MM.1S (cell line): Measurements from ENCODE around the gene SLAIN2.

Experiments
- DNase-seq: peaks from one replicate; pipeline ENCODE4 v3.0.0-alpha.2; 2015
- H2AFZ ChIP-seq: fragments of 300-600 bp; sonication (generic); 2 replicates; pipeline ENCODE4 v1.6.0; 2016; ENCODE audit warnings: antibody characterized with exemption, low read length
- H3F3A ChIP-seq: fragments of 300-600 bp; sonication (generic); 2 replicates; pipeline ENCODE4 v1.6.1; 2016; ENCODE audit warnings: mild to moderate bottlenecking, antibody characterized with exemption, low read length, moderate library complexity, mixed read lengths; ENCODE audit not compliant: insufficient read depth
- H3K27ac ChIP-seq: fragments of 300-600 bp; sonication (generic); 2 replicates; pipeline ENCODE4 v1.5.1; 2016; ENCODE audit warnings: mild to moderate bottlenecking, low read length
- H3K27me3 ChIP-seq: fragments of 300-600 bp; sonication (generic); replicated peaks from 2 replicates; pipeline ENCODE4 v1.6.0; 2016; ENCODE audit warnings: low read length; ENCODE audit not compliant: insufficient read depth
- H3K36me3 ChIP-seq: fragments of 300-600 bp; sonication (generic); replicated peaks from 2 replicates; pipeline ENCODE4 v1.6.1; 2016; ENCODE audit warnings: mild to moderate bottlenecking, low read length, mixed read lengths; ENCODE audit not compliant: insufficient read depth
- H3K4me1 ChIP-seq: fragments of 300-600 bp; sonication (generic); 2 replicates; pipeline ENCODE4 v1.6.1; 2016; ENCODE audit warnings: low read length, mixed read lengths
- H3K4me2 ChIP-seq: fragments of 300-600 bp; sonication (generic); 2 replicates; pipeline ENCODE4 v1.6.0; 2016; ENCODE audit warnings: low read depth, low read length
- H3K4me3 ChIP-seq: fragments of 300-600 bp; sonication (generic); 2 replicates; pipeline ENCODE4 v1.5.1; 2016; ENCODE audit warnings: low read length, mixed read lengths
- H3K79me2 ChIP-seq: fragments of 300-600 bp; sonication (generic); 2 replicates; pipeline ENCODE4 v1.6.1; 2016; ENCODE audit warnings: mixed run types, low read length, mixed read lengths
- H3K9ac ChIP-seq: fragments of 300-600 bp; sonication (generic); 2 replicates; pipeline ENCODE4 v1.6.1; 2016; ENCODE audit warnings: low read length, mixed read lengths
- H3K9me2 ChIP-seq: fragments of 300-600 bp; sonication (generic); replicated peaks from 2 replicates; pipeline ENCODE4 v1.6.1; 2016; ENCODE audit warnings: mild to moderate bottlenecking, low read length, mixed read lengths; ENCODE audit not compliant: insufficient read depth
- H3K9me3 ChIP-seq: fragments of 300-600 bp; sonication (generic); replicated peaks from 2 replicates; pipeline ENCODE4 v1.6.1; 2016; ENCODE audit warnings: mild to moderate bottlenecking, low read length, mixed read lengths; ENCODE audit not compliant: insufficient read depth
- H4K20me1 ChIP-seq: fragments of 300-600 bp; sonication (generic); 2 replicates; pipeline ENCODE4 v1.6.1; 2016; ENCODE audit warnings: mild to moderate bottlenecking, low read length, moderate library complexity, mixed read lengths; ENCODE audit not compliant: insufficient read depth
- CTCF ChIP-seq: fragments of 300-600 bp; sonication (generic); IDR thresholded peaks from 2 replicates; pipeline ENCODE4 v1.5.1; 2016; ENCODE audit warnings: antibody characterized with exemption, low read length, mixed read lengths
- EZH2 ChIP-seq: fragments of 300-600 bp; sonication (generic); optimal IDR thresholded peaks from 2 replicates; pipeline ENCODE3; 2017; ENCODE audit warnings: low read depth, mild to moderate bottlenecking, antibody characterized with exemption, low read length, mixed read lengths
- EZH2phosphoT487 ChIP-seq: fragments of 300-600 bp; sonication (generic); IDR thresholded peaks from 2 replicates; pipeline ENCODE4 v1.6.1; 2018; ENCODE audit warnings: antibody characterized with exemption, low read length

SLAIN2 gene

GRCh38 chr4:48462363-48462762 lies 121.0 kb downstream of the SLAIN2 start:
- H3K4me2 ChIP-seq = no peak overlapping the region
- no peaks in the 10 kb centered on the region for H3K4me1 ChIP-seq
- H3K9me3 ChIP-seq = no peaks in the 10 kb centered on the region
- no peaks in the 10 kb centered on the region for H3K27me3 ChIP-seq
- no peak overlapping the region for H3K9ac ChIP-seq
- no peak overlapping the region for H3K27ac ChIP-seq
- no peaks in the 10 kb centered on the region for H3F3A ChIP-seq
- H3K36me3 ChIP-seq = no peaks in the 10 kb centered on the region
- DNase-seq = no peak
- H4K20me1 ChIP-seq = no peaks in the 10 kb centered on the region
- TF ChIP-seq EZH2phosphoT487 = no peak
- no peak for TF ChIP-seq EZH2
- TF ChIP-seq CTCF = no peak
- H3K4me3 ChIP-seq = no peak overlapping the region
- no peak overlapping the region for H2AFZ ChIP-seq
- no peaks in the 10 kb centered on the region for H3K79me2 ChIP-seq
- no peaks in the 10 kb centered on the region for H3K9me2 ChIP-seq

GRCh38 chr4:48467442-48467841 lies 126.1 kb downstream of the SLAIN2 start:
- Histone ChIP-seq H3K36me3 (no peaks in the 10 kb centered on the region), H4K20me1 (no peaks in the 10 kb centered on the region), H3K4me3 (no peak overlapping the region), H3K9ac (no peak overlapping the region), H3K79me2 (no peaks in the 10 kb centered on the region), H2AFZ (no peak overlapping the region), H3K9me3 (no peaks in the 10 kb centered on the region), H3F3A (no peaks in the 10 kb centered on the region), H3K4me1 (no peaks in the 10 kb centered on the region), H3K27me3 (no peaks in the 10 kb centered on the region), H3K9me2 (no peaks in the 10 kb centered on the region), H3K27ac (no peak overlapping the region), H3K4me2 (no peak overlapping the region)
- no peak for DNase-seq
- TF ChIP-seq EZH2phosphoT487 = no peak

- no peak overlapping the region for H3K4me2 ChIP-seq
- TF ChIP-seq EZH2phosphoT487 (no peak), EZH2 (no peak), CTCF (no peak)
- no peak overlapping the region for H3K27ac ChIP-seq
- H3F3A ChIP-seq = no peaks in the 10 kb centered on the region
- H3K4me3 ChIP-seq = no peak overlapping the region
- no peaks in the 10 kb centered on the region for H3K27me3 ChIP-seq
- no peak for DNase-seq
- H3K9me3 ChIP-seq = no peaks in the 10 kb centered on the region
- no peaks in the 10 kb centered on the region for H4K20me1 ChIP-seq
- H3K9ac ChIP-seq = no peak overlapping the region
- no peaks in the 10 kb centered on the region for H3K79me2 ChIP-seq
- no peaks in the 10 kb centered on the region for H3K36me3 ChIP-seq
- no peaks in the 10 kb centered on the region for H3K9me2 ChIP-seq
- no peaks in the 10 kb centered on the region for H3K4me1 ChIP-seq
- no peak overlapping the region for H2AFZ ChIP-seq
Measured at GRCh38 chr4:48467891-48468290, 126.6 kb downstream of the SLAIN2 start.

GRCh38 chr4:48470137-48470536 lies 128.8 kb downstream of the SLAIN2 start:
- H3F3A ChIP-seq = no peaks in the 10 kb centered on the region
- TF ChIP-seq CTCF (no peak), EZH2phosphoT487 (no peak), EZH2 (no peak)
- no peak overlapping the region for H3K9ac ChIP-seq
- no peak overlapping the region for H3K4me2 ChIP-seq
- H3K4me1 ChIP-seq = no peaks in the 10 kb centered on the region
- H2AFZ ChIP-seq = no peak overlapping the region
- H3K79me2 ChIP-seq = no peaks in the 10 kb centered on the region
- H3K36me3 ChIP-seq = no peaks in the 10 kb centered on the region
- no peak overlapping the region for H3K27ac ChIP-seq
- no peaks in the 10 kb centered on the region for H3K27me3 ChIP-seq
- no peaks in the 10 kb centered on the region for H3K9me2 ChIP-seq
- H3K4me3 ChIP-seq = no peak overlapping the region
- no peaks in the 10 kb centered on the region for H4K20me1 ChIP-seq
- DNase-seq = no peak
- no peaks in the 10 kb centered on the region for H3K9me3 ChIP-seq
